ENCODE measurements around the gene NRBP1.

NRBP1 gene

GRCh38 chr2:27489498-27490397 is 61.3 kb downstream of the NRBP1 start, which contains the start of gene IFT172:
Gene IFT172 (minus strand): TSS chr2:27489743. CDS start chr2:27489653, 90 bp downstream.
- peak; percentile 98 for DNase-seq (ENCODE audit: low read depth, low spot score)

All from iPS DF 19.7 (cell line).